DMS 273 treated with DMSO at 0.1 percent for 48 hours (cell line): ENCODE data around the gene PRCD.
"Not testable (repeated sequence)": the region's sequence is repeated elsewhere in the genome, so short reads cannot be mapped to it uniquely, and the experiment has no call there.

Experiments
- DNase-seq: peaks from one replicate; lab custom pipeline; 2025; lab: John Stamatoyannopoulos, UW

The PRCD gene

GRCh38 chr17:76504117-76504516, 35.7 kb upstream of the PRCD start:
- DNase-seq: no peak

GRCh38 chr17:76506408-76507345, 33.2 kb upstream of the PRCD start:
- DNase-seq: peak; percentile 38

DNA sequence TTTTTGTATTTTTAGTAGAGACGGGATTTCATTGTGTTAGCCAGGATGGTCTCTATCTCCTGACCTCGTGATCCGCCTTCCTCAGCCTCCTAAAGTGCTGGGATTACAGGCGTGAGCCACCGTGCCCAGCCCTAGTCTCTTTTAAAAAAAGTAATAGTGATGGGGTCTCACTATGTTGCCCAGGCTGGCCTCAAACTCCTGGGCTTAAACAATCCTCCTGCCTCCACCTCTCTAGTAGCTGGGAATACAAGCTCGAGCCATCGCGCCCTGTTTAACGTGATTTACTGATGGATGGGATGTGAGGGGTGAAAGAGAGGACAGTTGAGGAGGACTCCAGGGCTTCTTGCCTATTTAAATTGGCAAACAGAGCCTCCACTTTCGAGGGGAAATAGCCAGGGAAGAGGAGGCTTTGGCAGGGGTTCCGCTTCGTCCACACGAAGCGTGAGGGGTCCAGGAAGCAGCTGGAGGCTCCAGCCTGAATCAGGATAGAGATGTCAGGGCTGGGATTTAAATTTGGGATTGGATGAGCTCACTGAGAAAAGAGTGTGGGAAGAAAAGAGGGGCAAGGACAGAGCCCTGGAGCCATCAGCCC, 31.3 kb upstream of the PRCD start:
- DNase-seq: not testable (repeated sequence)

DNA sequence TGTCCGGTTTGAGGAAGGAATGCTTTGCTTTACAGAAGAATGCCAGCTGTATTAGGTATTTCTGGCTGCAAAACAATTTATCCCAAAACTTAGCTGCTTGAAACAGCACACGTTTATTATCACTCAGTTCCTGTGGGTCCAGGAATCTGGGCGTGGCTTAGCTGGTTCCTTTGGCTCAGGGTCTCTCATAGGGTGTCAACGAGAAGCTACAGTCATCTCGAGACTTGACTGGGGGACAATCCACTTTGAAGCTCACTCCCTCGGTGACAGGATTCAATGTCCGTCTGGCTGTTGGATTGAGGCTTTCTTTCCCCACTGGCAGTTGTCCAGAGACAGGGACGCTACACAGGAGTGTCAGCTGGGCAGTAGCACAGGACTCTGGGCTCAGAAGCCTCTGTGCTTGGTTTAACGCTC, 29.0 kb upstream of the PRCD start:
- DNase-seq: no peak

GRCh38 chr17:76511668-76512365, 28.0 kb upstream of the PRCD start:
- DNase-seq: no peak

- DNase-seq: no peak
Observed at GRCh38 chr17:76512366-76513305, 27.2 kb upstream of the PRCD start.

DNA sequence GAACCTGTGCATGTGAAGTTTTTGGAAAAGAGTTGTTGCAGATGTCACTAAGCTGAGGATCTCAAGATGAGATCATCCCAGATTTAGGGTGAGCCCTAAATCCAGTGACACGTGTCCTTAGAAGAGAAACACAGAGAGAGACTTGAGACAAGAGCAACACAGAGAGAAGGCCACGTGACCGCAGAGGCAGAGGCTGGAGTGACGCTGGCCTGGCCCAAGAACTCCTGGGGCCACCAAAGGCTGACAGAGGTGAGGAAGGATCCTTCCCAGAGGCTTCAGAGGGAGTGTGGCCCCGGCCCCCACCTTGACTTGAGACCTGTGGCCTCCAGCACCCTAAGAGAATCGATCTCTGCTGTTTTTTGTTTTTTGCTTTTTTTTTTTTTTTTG, 26.5 kb upstream of the PRCD start:
- no peak for DNase-seq

GRCh38 chr17:76514355-76514754, 25.5 kb upstream of the PRCD start:
- not testable (repeated sequence) for DNase-seq

DNA sequence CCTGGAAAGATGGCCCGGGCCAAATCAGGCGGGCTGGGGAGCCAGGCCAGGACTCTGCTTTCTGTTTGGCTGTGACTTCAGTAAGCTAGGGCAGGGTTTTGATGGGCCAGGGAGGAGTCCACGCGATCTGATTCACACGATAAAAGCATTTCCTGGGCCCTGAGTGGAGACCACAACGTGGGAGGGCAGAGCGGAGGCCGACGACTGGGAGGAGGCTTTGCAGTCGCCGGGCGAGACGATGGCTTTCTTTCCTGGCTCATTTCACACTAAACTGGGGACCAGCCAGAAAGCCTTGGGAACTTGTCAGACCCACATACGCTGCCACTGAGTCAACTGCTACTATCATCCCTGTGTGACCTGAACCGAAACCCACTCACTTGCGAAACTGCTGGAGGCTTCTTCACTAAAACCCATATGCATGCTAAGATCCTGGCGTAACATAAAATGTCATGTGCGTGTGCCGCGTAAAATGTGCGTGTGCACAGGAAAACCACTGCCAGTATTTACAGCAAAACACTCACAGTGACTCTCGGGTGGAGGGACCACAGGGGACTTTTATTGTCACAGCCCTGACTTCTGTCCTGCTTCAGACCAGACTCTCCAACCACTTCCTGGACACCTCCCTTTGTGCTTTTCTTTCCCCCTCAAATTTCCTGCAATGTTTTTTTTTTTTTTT, 24.4 kb upstream of the PRCD start:
- DNase-seq: no peak

DNA sequence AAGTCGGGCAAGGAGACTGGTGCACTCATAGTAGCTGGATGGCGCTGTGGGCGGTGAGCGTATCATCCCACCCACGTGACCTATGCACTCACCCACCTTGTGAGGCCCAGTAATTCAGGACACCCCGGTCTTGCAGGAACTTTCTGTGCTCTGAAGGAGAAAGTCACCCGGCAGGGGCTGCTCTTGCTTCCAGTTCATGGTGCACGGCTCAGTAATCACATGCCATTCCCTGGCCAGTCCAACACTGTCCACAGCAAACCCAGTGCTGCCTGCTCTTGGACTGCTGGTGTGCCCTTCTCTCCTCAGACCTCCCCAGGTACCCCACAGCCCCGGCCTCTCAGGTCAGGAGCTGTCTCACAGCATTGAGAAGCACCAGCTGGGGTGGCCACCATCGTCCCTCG, 22.2 kb upstream of the PRCD start:
- DNase-seq: no peak

DNA sequence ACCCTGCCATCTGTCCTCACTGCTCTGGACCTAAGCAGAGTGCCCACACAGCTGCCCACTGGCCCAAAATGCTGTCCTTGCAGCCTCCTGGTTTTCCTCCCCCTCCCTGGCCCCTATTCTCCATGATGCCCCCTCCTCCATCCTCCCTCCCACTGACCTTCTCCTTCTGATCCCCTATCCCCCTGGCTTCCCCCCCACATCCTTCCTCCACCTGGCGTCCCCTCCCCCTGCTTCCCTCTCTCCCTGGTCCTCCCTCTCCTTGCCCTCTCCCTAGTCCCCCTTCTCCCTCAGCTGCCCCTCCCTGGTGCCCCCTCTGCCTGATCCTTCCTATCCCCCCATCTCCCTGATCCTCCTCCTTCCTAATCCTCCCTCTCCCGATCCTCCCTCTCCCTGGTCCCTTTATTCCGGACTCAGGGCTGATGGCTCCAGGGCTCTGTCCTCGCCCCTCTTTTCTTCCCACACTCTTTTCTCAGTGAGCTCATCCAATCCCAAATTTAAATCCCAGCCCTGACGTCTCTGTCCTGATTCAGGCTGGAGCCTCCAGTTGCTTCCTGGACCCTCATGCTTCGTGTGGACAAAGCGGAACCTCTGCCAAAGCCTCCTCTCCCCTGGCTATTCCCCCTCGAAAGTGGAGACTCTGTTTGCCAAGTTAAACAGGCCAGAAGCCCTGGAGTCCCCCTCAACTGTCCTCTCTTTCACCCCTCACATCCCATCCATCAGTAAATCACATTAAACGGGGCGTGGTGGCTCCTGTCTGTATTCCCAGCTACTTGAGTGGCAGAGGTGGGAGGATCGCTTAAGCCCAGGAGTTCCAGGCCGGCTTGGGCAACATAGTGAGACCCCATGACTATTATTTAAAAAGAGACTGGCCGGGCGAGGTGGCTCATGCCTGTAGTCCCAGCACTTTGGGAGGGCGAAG, 20.5 kb upstream of the PRCD start:
- DNase-seq: no peak

DNA sequence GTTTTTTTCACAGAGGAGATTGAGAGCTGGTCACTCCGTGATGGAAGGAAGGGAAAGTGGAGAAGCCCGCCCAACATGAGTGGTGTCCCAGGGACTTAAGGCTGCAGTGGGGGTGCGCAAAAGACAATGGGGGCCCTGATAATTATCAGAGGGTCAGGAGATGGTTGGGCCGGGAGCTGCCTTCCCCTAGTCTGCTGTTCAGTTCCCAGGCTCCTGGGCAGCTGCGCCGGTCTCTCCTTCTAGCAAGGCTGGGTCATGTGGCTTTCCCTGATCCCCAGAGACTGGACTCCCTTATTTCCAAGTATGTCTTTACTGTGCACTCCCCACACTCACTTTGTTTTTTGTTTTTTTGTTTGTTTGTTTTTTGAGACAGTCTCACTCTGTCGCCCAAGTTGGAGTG, 18.6 kb upstream of the PRCD start:
- DNase-seq: no peak

DNA sequence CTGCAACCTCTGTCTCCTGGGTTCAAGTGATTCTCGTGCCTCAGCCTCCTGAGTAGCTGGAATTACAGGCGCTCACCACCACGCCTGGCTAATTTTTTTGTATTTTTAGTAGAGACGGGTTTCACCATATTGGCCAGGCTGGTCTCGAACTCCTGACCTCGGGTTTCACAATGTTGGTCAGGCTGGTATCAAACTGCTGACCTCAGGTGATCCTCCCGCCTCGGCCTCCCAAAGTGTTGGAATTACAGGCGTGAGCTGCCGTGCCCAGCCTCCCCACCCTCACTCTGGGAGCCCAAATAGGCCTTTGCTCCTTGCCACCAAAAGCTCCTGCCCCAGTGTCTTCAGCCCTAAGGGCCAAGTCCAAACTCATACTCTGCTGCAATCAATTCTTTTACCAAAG, 18.2 kb upstream of the PRCD start:
- not testable (repeated sequence) for DNase-seq

DNA sequence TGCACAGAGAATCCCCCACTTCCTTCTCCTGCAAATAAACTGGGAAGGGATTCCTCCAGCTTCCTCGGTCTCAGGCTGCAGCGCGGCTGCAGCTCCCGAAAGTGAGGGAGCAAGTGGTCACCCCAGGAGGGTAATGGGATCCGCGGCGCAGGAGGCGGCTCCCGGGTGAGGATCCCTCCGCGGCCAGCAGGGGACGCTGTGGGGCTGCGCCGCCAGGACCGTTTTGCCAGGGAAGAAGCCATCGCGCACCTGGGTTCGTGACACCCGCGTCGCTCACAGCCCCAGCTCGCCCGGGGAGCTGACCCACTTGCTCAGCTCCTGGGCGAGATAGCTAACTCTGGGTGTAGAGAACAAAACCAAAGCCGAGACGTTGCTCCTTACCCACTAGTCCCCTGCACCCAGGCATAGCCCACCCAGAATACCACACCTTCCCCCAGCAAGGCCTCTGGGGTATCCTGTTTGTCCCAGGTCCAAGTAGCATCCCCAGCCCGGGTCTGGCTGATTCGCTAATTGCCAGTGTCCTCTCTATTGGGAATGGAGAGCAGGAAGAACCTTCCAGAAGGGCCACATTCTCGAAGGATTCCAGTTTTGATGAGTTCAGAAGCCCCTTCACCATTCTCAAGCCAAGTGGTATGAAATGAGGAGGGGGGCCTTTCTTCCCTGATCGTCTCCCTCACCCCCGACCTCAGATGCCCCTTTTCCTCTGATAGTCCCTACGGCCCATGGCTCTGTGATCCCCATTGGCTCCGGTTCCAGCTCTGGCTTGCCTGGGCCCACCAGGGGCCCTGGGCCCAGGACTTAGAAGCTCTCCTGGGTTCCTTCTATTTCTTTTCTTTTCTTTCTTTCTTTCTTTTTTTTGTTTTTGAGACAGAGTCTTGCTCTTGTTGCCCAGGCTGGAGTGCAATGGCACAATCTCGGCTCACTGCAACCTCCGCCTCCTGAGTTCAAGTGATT, 16.5 kb upstream of the PRCD start:
- DNase-seq: no peak

DNA sequence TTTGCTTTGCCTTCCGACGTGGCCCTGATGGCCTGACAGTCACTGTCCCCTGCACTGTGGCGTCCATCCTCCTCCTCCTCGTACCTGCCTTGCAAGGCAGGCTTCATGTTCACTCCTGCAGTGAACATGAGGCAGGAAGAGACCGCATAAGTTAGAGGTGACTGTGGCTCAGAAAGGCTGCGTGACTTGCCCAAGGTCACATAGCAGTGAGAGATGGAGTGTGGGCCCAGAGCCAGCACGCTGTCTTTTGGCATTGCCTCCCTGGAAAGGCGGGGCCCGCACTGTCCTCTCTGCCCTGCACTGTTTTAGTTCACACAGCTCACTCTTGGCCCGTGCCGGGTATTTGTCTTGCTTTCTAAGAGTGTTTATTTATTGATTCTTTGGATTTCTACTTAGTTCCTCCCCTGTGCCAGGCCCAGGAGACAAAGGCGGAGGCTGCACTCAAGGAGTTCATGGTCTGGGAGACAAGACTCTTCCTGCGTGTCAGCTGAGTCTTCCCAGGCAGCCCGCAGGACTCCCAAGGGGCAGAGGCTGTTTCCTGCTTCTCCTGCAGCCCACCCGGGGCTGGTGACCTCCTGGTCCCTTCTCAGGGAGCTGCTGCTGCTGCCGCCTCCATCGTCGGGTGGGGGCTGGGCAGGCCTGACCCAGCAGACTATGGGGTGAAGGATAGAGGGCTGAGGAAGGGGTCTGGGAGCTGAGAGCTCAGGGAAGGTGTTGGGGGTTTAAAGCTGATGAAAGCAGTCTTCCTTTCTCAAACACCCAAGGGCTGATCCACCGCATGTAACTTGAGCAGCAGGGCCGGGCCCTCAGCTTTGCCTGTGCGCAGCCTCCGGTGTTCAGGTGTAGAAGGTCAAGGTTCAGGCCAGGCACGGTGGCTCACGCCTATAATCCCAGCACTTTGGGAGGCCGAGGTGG, 15.0 kb upstream of the PRCD start:
- DNase-seq: no peak

DNA sequence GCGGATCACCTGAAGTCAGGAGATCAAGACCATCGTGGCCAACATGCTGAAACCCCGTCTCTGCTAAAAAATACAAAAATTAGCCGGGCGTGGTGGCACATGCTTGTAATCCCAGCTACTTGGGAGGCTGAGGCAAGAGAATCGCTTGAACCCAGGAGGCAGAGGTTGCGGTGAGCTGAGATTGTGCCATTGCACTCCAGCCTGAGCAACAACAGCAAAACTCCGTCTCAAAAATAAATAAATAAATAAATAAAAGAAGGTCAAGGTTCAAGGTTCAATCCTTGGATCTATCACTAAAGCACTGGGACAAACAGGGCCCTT, 14.4 kb upstream of the PRCD start:
- not testable (repeated sequence) for DNase-seq

DNA sequence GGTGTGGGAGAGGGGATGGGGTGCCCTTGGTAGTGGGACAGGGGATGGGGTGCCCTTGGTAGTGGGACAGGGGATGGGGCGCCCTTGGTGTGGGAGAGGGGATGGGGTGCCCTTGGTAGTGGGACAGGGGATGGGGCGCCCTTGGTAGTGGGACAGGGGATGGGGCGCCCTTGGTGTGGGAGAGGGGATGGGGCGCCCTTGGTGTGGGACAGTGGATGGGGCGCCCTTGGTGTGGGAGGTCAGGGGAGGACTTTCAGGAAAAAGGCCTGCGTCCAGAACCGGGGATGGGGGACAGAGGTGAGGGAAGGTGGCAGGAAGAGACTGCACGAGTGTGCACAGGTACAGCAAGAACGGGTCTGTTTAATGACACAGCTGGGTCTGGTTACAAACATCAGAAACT, 12.8 kb upstream of the PRCD start:
- DNase-seq: not testable (repeated sequence)
